CD4-positive, alpha-beta T cell treated with Interleukin-10 for 1 hour (primary cell): ENCODE data around the gene TMEM100.
"Not testable (repeated sequence)": the region's sequence is repeated elsewhere in the genome, so short reads cannot be mapped to it uniquely, and the experiment has no call there.

ENCODE experiments used
- DNase-seq: peaks from one replicate; pipeline ENCODE4 v3.0.0-alpha.2; 2020

The TMEM100 gene

DNA sequence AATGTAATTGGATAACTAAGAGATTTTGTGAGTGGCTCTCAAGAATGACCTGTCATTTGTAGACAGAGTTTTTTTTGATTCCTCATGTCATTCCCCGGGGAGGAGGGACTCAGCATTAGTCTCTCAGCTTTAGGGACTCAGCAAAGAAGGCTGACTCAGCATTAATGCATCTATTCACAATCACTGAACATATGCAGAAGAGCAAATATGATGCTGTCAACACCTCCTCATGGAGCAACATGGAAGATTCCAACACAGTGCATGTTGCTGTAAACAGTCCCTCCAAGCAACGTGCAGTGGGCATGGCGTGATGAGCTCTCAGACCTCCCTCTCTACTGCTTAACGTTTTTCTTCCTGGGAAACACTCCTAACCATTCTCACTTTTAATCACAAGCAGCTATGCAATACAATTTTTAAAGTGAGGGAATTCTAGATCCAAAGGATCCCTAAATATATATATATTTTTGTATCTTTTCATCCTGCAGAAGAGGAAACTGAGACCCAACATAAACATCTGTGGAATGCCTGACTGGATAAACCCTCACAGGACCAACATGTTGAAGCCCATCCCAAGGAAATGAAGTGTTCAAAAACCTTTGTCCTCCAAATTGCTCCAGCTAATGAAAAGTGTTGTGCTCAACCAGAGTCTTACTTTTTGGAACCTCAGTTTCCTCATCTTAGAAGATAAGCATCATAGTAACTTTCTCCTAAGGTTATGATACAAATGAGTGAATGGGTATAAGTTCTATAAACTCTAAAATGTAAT, 38.9 kb downstream of the TMEM100 start:
- DNase-seq = no peak

DNA sequence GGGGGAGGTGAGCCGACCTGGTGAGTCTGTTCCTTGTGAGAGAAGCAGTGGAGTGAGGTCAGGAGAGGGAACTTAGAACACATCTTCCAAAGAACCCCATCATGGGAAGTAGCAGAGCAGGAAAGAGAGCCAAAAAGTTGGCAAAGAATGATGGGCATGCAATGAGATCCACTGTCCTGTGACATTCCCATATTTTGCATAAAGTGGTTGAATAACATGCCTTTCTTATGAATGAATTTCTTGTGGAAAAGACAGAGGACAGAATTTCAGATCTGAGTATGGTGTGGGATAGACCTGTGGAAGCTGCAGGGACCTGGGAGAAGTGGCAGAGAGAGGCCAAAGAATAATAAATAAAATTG, 41.3 kb downstream of the TMEM100 start:
- no peak for DNase-seq

DNA sequence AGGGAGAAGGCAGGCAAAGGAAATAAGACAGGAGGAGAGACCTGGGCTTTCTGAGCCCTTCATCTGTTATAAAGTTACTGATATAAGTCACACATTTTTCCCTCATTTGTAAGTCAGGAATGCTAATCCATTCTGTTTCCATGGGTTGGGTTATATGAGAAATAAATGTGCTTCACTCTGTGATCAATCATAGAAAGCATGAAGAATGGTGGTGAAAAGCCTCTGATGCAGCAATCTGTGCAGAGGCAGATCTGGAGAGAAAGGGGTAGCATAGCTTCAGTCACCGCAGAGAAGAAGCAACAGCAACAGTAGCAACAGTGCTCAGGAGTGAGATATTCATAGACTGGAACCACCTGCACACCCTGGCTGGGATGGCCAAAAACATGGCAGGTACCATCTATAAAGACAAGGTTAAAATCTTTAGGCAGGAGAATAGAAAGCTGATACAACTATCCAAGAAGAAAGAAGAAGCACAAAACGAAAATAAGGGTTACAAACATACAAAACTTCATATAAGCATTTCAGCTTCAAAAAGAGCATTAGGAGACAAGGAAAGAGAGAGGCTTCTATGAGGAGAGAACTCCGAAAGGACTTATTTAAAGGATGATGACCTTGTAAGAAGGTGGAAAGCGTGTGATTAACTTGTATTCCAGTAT, 41.9 kb downstream of the TMEM100 start:
- no peak for DNase-seq

DNA sequence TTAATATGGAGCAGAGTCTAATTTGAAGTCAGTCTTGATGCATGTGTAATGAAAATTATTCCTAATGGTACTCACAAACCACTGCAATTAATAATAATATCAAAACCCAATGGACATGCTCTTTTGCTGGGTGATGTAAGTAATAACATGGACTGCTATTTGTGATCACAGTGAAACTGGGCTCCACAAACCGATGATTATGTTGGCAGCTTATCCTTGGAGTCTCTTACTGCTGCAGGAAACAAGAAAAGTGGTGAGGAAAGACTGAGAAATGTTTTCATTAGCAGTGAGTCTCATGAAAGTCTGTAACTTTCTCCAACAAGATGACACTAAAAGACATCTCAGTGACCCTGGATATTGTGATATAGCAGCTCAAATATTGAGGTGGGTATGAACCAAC, 45.2 kb downstream of the TMEM100 start:
- DNase-seq = no peak

DNA sequence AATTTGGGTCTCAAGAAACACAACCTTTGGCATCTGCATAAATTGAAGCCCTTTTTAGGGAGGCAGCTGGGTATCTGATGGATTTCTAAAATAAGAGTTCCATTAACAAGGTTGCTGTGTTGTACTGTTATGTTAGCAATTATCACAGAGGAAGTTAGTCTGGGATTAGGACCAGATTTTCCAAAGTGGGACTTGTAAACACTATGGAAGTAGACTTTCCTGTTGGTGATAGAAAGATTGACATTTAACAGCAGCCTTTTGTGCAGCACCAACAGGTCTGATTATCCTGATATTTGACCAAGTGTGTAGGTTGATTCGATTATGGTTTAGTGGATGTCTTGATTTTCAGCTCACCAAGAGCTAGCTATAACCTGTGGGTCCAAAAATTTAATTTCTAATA, 46.4 kb downstream of the TMEM100 start:
- no peak for DNase-seq

DNA sequence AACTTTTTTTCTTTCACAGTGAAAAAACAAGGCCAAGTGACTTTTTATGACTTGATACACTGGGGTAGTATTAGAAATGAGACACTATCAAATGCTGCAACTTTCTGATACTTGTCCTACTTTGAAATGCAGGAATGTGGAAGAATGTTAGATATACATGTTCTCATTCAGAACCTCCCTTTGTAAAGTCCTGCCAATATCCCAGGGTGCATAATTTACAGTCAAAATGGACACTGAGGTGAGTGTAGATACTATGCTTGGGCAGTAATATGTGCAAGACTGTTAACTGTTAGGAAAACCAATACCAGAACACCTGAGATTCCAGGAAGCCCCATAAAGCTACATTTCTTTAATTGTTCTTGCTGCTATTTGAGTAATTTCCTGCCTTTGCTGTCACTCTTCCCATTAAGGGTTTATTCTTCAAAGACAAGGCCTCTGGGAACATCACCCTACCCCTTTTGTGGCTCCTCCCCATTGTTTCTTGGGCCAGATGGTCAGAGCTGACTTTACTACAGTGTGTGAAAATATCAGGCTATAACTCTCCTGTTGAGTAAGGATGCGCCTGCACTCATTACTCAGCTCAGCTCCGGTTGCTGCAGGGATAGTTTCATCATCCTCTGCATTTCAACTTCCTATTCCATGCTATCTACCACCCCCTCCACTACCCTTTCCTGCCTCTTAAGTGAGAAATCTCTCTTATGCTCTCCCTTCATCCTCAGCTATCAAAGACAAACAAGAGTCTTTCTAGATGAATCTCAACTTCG, 48.7 kb downstream of the TMEM100 start:
- no peak for DNase-seq

DNA sequence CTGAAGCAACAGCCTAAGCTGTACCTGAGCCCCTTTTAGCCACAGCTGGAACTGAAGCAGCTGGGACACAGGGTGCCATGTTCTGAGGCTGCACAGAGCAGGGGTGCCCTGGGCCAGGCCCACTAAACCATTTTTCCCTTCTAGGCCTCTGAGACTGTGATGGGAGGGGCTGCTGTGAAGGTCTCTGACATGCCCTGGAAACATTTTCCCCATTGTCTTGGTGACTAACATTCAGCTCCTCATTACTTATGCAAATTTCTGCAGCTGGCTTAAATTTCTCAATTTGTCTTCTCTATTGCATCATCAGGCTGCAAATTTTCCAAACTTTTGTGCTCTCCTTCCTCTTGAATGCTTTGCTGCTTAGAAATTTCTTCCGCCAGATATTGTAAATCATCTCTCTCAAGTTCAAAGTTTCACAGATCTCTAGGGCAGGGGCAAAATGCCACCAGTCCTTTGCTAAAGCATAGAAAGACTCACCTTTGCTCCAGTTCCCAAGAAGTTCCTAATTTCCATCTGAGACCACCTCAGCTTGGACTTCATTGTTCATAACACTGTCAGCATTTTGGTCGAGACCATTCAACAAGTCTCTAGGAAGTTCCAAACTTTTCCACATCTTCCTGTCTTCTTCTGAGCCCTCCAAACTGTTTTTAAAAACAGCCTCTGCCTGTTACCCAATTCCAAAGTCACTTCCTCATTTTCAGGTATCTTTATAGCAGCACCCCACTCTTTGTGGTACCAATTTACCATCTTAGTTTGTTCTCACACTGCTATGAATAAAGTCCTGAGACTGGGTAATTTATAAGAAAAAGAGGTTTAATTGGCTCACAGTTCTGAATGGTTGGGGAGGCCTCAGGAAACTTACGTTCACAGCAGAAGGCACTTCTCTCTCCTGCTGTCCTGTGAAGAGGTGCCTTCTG, 49.8 kb downstream of the TMEM100 start:
- no peak for DNase-seq

DNA sequence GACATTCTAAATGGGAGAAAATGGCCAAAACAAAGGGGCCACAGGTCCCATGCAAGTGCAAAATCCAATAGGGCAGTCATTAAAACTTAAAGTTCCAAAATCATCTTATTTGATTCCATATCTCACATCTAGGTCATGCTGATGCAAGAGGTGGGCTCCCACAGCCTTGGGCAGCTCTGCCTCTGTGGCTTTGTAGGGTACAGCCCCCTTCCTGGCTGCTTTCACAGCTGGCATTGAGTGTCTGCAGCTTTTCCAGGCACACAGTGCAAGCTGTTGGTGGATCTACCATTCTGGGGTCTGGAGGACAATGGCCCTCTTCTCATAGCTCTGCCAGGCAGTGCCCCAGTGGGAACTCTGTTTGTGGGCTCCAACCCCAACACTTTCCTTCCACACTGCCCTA, 50.7 kb downstream of the TMEM100 start:
- not testable (repeated sequence) for DNase-seq
